Measurements from ENCODE around the gene CYP26B1.

Gene CYP26B1

GRCh38 chr2:72128059-72128842, 19.4 kb downstream of the CYP26B1 start:
- DNase-seq: no peak

- no peak for DNase-seq
These were observed 20.1 kb downstream of the CYP26B1 start for GRCh38 chr2:72127401-72128058.

- DNase-seq: no peak
These were observed 21.2 kb downstream of the CYP26B1 start for GRCh38 chr2:72126186-72127100.

GRCh38 chr2:72124376-72124775, 23.3 kb downstream of the CYP26B1 start:
- DNase-seq: no peak

GRCh38 chr2:72121153-72121552, 26.5 kb downstream of the CYP26B1 start:
- no peak for DNase-seq

- DNase-seq: no peak
These were observed 28.7 kb downstream of the CYP26B1 start for GRCh38 chr2:72118951-72119350.

- DNase-seq: no peak
These were observed 29.3 kb downstream of the CYP26B1 start for GRCh38 chr2:72118386-72118785.

- DNase-seq: no peak
These were observed 29.9 kb downstream of the CYP26B1 start for GRCh38 chr2:72117718-72118117.

GRCh38 chr2:72117029-72117428, 30.6 kb downstream of the CYP26B1 start:
- no peak for DNase-seq

- DNase-seq: no peak
These were observed 31.6 kb downstream of the CYP26B1 start for GRCh38 chr2:72116081-72116533.

- no peak for DNase-seq
These were observed 32.3 kb downstream of the CYP26B1 start for GRCh38 chr2:72115110-72116080.

- no peak for DNase-seq
These were observed 33.0 kb downstream of the CYP26B1 start for GRCh38 chr2:72114693-72115051.

- no peak for DNase-seq
These were observed 33.6 kb downstream of the CYP26B1 start for GRCh38 chr2:72113847-72114692.

GRCh38 chr2:72112981-72113846, 34.4 kb downstream of the CYP26B1 start:
- DNase-seq: no peak

GRCh38 chr2:72112401-72112800, 35.3 kb downstream of the CYP26B1 start:
- peak; percentile 28 for DNase-seq

GRCh38 chr2:72111061-72111460, 36.6 kb downstream of the CYP26B1 start:
- DNase-seq: no peak

GRCh38 chr2:72109904-72110303, 37.8 kb downstream of the CYP26B1 start:
- DNase-seq: no peak

GRCh38 chr2:72109291-72109690, 38.4 kb downstream of the CYP26B1 start:
- DNase-seq: no peak

GRCh38 chr2:72108121-72108520, 39.5 kb downstream of the CYP26B1 start:
- no peak for DNase-seq

GRCh38 chr2:72106978-72107377, 40.7 kb downstream of the CYP26B1 start:
- DNase-seq: no peak

Measured in HCEC 1CT (cell line).